Measurements from ENCODE around the gene VMP1.
"Not testable (repeated sequence)": the region's sequence is repeated elsewhere in the genome, so short reads cannot be mapped to it uniquely, and the experiment has no call there.

VMP1 gene

GRCh38 chr17:59844884-59845594, 137.6 kb downstream of the VMP1 start:
- DNase-seq: no peak

GRCh38 chr17:59845595-59846393, 138.3 kb downstream of the VMP1 start:
- peak; percentile 39 for DNase-seq

- peak; percentile 70 for DNase-seq
Observed at GRCh38 chr17:59846394-59847165, 139.1 kb downstream of the VMP1 start.

GRCh38 chr17:59848385-59848668, 140.9 kb downstream of the VMP1 start:
- no peak for DNase-seq

GRCh38 chr17:59848778-59849177, 141.3 kb downstream of the VMP1 start:
- peak; percentile 41 for DNase-seq

- DNase-seq: not testable (repeated sequence)
Observed at GRCh38 chr17:59850311-59850710, 142.9 kb downstream of the VMP1 start.

- DNase-seq: no peak
Observed at GRCh38 chr17:59851439-59852375, 144.3 kb downstream of the VMP1 start.

GRCh38 chr17:59852847-59853167, 145.4 kb downstream of the VMP1 start:
- not testable (repeated sequence) for DNase-seq

- peak; percentile 76 for DNase-seq
Observed at GRCh38 chr17:59853168-59853918, 145.9 kb downstream of the VMP1 start.

GRCh38 chr17:59853919-59854729, 146.7 kb downstream of the VMP1 start:
- not testable (repeated sequence) for DNase-seq

GRCh38 chr17:59856859-59857794, 149.7 kb downstream of the VMP1 start:
- no peak for DNase-seq

GRCh38 chr17:59858167-59858816, 150.8 kb downstream of the VMP1 start:
- DNase-seq: no peak

- no peak for DNase-seq
Observed at GRCh38 chr17:59858932-59859331, 151.5 kb downstream of the VMP1 start.

GRCh38 chr17:59859444-59860025, 152.1 kb downstream of the VMP1 start:
- DNase-seq: peak; percentile 67

GRCh38 chr17:59863616-59864015, 156.2 kb downstream of the VMP1 start:
- DNase-seq: no peak

- no peak for DNase-seq
Observed at GRCh38 chr17:59869941-59870218, 162.4 kb downstream of the VMP1 start.

GRCh38 chr17:59870482-59870881, 163.0 kb downstream of the VMP1 start:
- DNase-seq: no peak

GRCh38 chr17:59872351-59872750, 164.9 kb downstream of the VMP1 start:
- DNase-seq: no peak

GRCh38 chr17:59873414-59873813, 166.0 kb downstream of the VMP1 start:
- not testable (repeated sequence) for DNase-seq

All from CD4-positive, alpha-beta T cell treated with Interleukin-10 for 1 hour (primary cell).